Inferior parietal cortex (tissue), 1 donor: Measurements from ENCODE around the gene LYSMD3.
"Not testable (repeated sequence)": the region's sequence is repeated elsewhere in the genome, so short reads cannot be mapped to it uniquely, and the experiment has no call there.

Experiments
- DNase-seq: peaks from one replicate; pipeline ENCODE4 v3.0.0-alpha.2; 2016; ENCODE audit errors: extremely low spot score

LYSMD3 gene

GRCh38 chr5:90529194-90529938 is at the start of gene LYSMD3:
Gene LYSMD3, minus strand, starts transcription at chr5:90529584. Its CDS starts 4,295 bp downstream, at chr5:90525289.
- peak; percentile 92 for DNase-seq

- not testable (repeated sequence) for DNase-seq
Measured at GRCh38 chr5:90576566-90576965, 47.2 kb upstream of the LYSMD3 start.

GRCh38 chr5:90575712-90576111 is 46.3 kb upstream of the LYSMD3 start:
- no peak for DNase-seq

- DNase-seq, result no peak
Measured at GRCh38 chr5:90571147-90571773, 41.9 kb upstream of the LYSMD3 start.

GRCh38 chr5:90570034-90570433 is 40.6 kb upstream of the LYSMD3 start:
- no peak for DNase-seq

GRCh38 chr5:90569084-90569483 is 39.7 kb upstream of the LYSMD3 start:
- no peak for DNase-seq

GRCh38 chr5:90565491-90565890 is 36.1 kb upstream of the LYSMD3 start:
- no peak for DNase-seq

- DNase-seq, result no peak
Measured at GRCh38 chr5:90563108-90563507, 33.7 kb upstream of the LYSMD3 start.

- no peak for DNase-seq
Measured at GRCh38 chr5:90562341-90562740, 33.0 kb upstream of the LYSMD3 start.

GRCh38 chr5:90561766-90562165 is 32.4 kb upstream of the LYSMD3 start:
- DNase-seq, result no peak

GRCh38 chr5:90560771-90561170 is 31.4 kb upstream of the LYSMD3 start:
- DNase-seq, result no peak

- DNase-seq, result peak; percentile 58
Measured at GRCh38 chr5:90558344-90559192, 29.2 kb upstream of the LYSMD3 start, which contains the start of gene ADGRV1. Gene ADGRV1, plus strand, starts transcription at chr5:90558797. Its CDS starts 99 bp downstream, at chr5:90558896.

- DNase-seq, result no peak
Measured at GRCh38 chr5:90557871-90558270, 28.5 kb upstream of the LYSMD3 start.

- DNase-seq, result no peak
Measured at GRCh38 chr5:90557391-90557790, 28.0 kb upstream of the LYSMD3 start.

GRCh38 chr5:90555666-90556065 is 26.3 kb upstream of the LYSMD3 start:
- DNase-seq, result no peak

- DNase-seq, result no peak
Measured at GRCh38 chr5:90554358-90555006, 25.1 kb upstream of the LYSMD3 start.

GRCh38 chr5:90553711-90554110 is 24.3 kb upstream of the LYSMD3 start:
- no peak for DNase-seq

GRCh38 chr5:90551376-90551775 is 22.0 kb upstream of the LYSMD3 start:
- no peak for DNase-seq

- no peak for DNase-seq
Measured at GRCh38 chr5:90550963-90551362, 21.6 kb upstream of the LYSMD3 start.

GRCh38 chr5:90549729-90550275 is 20.4 kb upstream of the LYSMD3 start:
- no peak for DNase-seq

- DNase-seq, result no peak
Measured at GRCh38 chr5:90549223-90549622, 19.8 kb upstream of the LYSMD3 start.
